Activated naive CD4-positive, alpha-beta T cell (primary cell): ENCODE measurements around the gene MSH4.
"Not testable (repeated sequence)": the region's sequence is repeated elsewhere in the genome, so short reads cannot be mapped to it uniquely, and the experiment has no call there.

Source experiments
- DNase-seq, 4 experiments: peaks; one replicate each; lab custom pipeline; 2025; lab: John Stamatoyannopoulos, UW

Gene MSH4

GRCh38 chr1:75943037-75943436 lies 146.4 kb downstream of the MSH4 start:
- not testable (repeated sequence) for DNase-seq

DNA sequence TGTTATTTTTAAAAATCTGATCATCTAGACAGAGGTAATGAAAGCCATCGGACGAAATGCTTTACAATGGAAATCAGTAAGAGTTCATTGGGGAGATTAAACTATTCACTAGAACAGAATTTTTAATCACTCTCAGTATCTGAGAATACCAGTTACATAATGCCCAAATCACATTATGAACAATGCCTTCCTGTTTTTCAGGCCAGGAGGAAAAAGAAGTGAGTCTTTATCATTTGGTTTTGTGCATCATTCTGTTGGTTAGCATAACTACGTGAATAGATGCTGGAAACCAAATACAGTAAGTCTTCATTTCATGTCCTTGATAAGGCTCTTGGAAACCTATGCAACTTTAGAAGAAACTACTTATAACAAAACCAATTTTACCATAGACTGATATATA lies 153.5 kb downstream of the MSH4 start:
- DNase-seq: no peak

DNA sequence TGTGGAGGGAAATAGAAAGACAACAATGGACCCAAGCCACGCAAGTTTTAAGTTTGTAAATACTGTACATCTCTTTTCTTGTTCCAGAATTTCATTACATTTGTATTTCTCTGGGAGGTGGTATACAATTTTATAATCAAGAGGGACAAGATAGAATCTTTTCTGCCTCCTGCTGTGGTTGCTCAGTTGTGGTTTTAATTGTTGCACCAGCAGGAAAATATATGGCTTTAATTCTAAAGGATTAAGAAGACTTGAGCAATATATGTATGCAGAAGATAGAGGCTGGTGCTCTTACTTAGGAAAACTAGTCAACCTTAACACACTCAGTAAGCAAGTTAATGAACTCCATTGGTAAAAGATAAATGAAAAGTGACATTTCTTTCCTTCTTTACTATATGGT lies 155.3 kb downstream of the MSH4 start:
- DNase-seq: no peak

DNA sequence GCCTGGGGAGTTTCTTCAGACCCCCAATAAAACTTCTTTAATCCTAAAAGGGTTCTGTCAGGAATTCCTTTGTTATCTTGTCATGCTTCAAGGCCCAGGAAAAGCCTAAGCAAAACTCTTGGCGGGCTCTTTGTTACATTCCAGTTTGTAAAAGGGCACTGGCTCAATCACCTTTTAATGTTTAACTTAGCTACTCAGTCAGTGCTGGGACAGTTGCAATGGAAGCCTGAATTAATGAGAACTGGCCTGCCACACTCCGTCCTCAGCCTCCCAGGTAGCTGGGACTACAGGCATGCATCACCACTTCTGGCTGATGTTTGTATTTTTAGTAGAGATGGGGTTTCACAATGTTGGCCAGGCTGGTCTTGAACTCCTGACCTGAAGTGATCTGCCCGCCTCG lies 156.8 kb downstream of the MSH4 start:
- no peak for DNase-seq

DNA sequence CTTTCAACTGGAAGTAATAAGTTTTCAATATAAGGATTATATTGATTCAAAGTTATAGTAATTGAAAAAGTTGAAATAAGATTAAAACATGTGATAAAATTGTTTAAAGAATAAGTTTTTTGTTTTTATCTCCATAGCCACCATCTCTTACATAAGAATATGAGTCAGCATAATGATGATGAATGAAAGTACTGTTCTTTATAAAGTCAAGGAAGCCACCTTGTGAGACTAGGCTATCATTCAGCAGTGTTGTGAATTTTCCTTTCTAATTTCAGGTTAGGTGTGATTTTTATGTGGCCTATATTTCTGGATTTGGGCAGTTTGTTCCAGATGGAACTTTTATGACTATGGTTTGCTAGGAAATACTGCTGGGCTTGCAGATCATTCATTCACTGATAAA lies 157.9 kb downstream of the MSH4 start:
- DNase-seq: no peak
